Ascending aorta (tissue), 2 donors: Measurements from ENCODE around the gene PDZD11. TPM values are rescaled to one million over a fixed set of nuclear protein-coding genes. Genes with fewer than 3 reads are reported as not detected.
"Not testable (repeated sequence)": the region's sequence is repeated elsewhere in the genome, so short reads cannot be mapped to it uniquely, and the experiment has no call there.

Source experiments
- DNase-seq, 2 donors: peaks; one replicate each; pipeline ENCODE4 v3.0.0-alpha.2; 2019; ENCODE audit warnings: low spot score in 2 of 2
- H3K27ac ChIP-seq, 2 donors: fragments of 200-600 bp; sonication (generic); one replicate each; pipeline ENCODE4 v1.5.1; 2016 to 2017; ENCODE audit warnings: mild to moderate bottlenecking in 1 of 2
- H3K27me3 ChIP-seq: fragments of 200-600 bp; sonication (generic); one replicate; pipeline ENCODE4 v1.5.1; 2017
- H3K36me3 ChIP-seq, 2 donors: fragments of 200-600 bp; sonication (generic); one replicate each; pipeline ENCODE4 v1.5.1; 2016
- H3K4me1 ChIP-seq, 2 donors: fragments of 200-600 bp; sonication (generic); one replicate each; pipeline ENCODE4 v1.5.1; 2016 to 2017; ENCODE audit warnings: mild to moderate bottlenecking in 1 of 2
- H3K4me3 ChIP-seq, 2 donors: fragments of 200-600 bp; sonication (generic); one replicate each; pipeline ENCODE4 v1.5.1; 2016 to 2017; ENCODE audit warnings: mild to moderate bottlenecking in 1 of 2
- H3K9me3 ChIP-seq, 2 donors: fragments of 200-600 bp; sonication (generic); one replicate each; pipeline ENCODE4 v1.5.1; 2016
- CTCF ChIP-seq, 3 experiments: fragments of 200-600 bp in 2 of 3; fragments of 450-650 bp in 1 of 3; sonication (generic) in 2 of 3; IDR thresholded peaks; one replicate each; pipeline ENCODE4 v1.5.1; 2016 to 2019; ENCODE audit warnings: antibody characterized with exemption in 3 of 3, mild to moderate bottlenecking in 1 of 3, moderate library complexity in 1 of 3
- intact Hi-C: fragments of 100-400 bp; cut with DNase I; formaldehyde crosslinking; loops from one replicate; pipeline ENCODE4 v1.15.1; 2023
- total RNA-seq: library from RNA; depleted of rRNA; stranded (reverse); fragments of >200 nt; gene quantifications from one replicate; pipeline ENCODE4 v1.1.0, GENCODE V29; 2016

PDZD11 gene
- total RNA-seq, 1 donor from 2014 or later = 17.8 TPM

GRCh38 chrX:70244881-70245280 is 44.8 kb downstream of the PDZD11 start:
- Histone ChIP-seq H3K36me3 (no peaks in the 10 kb centered on the region), H3K9me3 (no peaks in the 10 kb centered on the region), H3K4me3 (no peak overlapping the region), H3K4me1 (no peaks in the 10 kb centered on the region), H3K27me3 (no peaks in the 10 kb centered on the region), H3K27ac (no peak overlapping the region)
- intact Hi-C loops = no loop called here
- no peak for TF ChIP-seq CTCF (IDR thresholded peaks at IDR 0.05)
- no peak for DNase-seq

GRCh38 chrX:70243601-70244000 is 46.1 kb downstream of the PDZD11 start:
- H3K9me3 ChIP-seq, H3K4me3 ChIP-seq, H3K27me3 ChIP-seq, H3K36me3 ChIP-seq, H3K4me1 ChIP-seq, H3K27ac ChIP-seq, intact Hi-C loops, DNase-seq: not testable (repeated sequence)

GRCh38 chrX:70241501-70241900 is 48.2 kb downstream of the PDZD11 start:
- TF ChIP-seq CTCF (IDR thresholded peaks at IDR 0.05) = no peak
- Histone ChIP-seq H3K4me3 (no peak overlapping the region), H3K27me3 (no peaks in the 10 kb centered on the region), H3K36me3 (no peaks in the 10 kb centered on the region), H3K9me3 (no peaks in the 10 kb centered on the region), H3K27ac (no peak overlapping the region), H3K4me1 (no peaks in the 10 kb centered on the region)
- intact Hi-C loops = no loop called here
- no peak for DNase-seq

GRCh38 chrX:70240751-70241150 is 49.0 kb downstream of the PDZD11 start:
- Histone ChIP-seq H3K27me3 (no peaks in the 10 kb centered on the region), H3K4me3 (no peak overlapping the region), H3K27ac (no peak overlapping the region), H3K9me3 (no peaks in the 10 kb centered on the region), H3K4me1 (no peaks in the 10 kb centered on the region), H3K36me3 (no peaks in the 10 kb centered on the region)
- intact Hi-C loops = no loop called here
- no peak for TF ChIP-seq CTCF (IDR thresholded peaks at IDR 0.05)
- DNase-seq = no peak

Other genes with a start within 250 kb of the PDZD11 start
- not detected for gene AWAT2, start 240.0 kb downstream of the PDZD11 start, total RNA-seq
- gene OTUD6A, start 227.5 kb downstream of the PDZD11 start, total RNA-seq = not detected
- gene IGBP1, start 156.5 kb downstream of the PDZD11 start, total RNA-seq = 20.1 TPM
- not detected for gene DGAT2L6, start 112.4 kb downstream of the PDZD11 start, total RNA-seq
- not detected for gene AWAT1, start 55.3 kb downstream of the PDZD11 start, total RNA-seq
- 1.3 TPM for gene P2RY4, start 29.7 kb downstream of the PDZD11 start, total RNA-seq
- gene ARR3, start 21.6 kb downstream of the PDZD11 start, total RNA-seq = not detected
- not detected for gene RAB41, start 7.8 kb downstream of the PDZD11 start, total RNA-seq
- not detected for gene KIF4A, start 177 bp upstream of the PDZD11 start, total RNA-seq
- not detected for gene GDPD2, start 133.4 kb upstream of the PDZD11 start, total RNA-seq
- gene DLG3, start 154.9 kb upstream of the PDZD11 start, total RNA-seq = 6.5 TPM